Kidney tubule cell (primary cell): ENCODE results near the gene MAP1B.

ENCODE experiments used
- DNase-seq: peaks from one replicate; pipeline ENCODE4 v3.0.0-alpha.2; 2018; ENCODE audit warnings: low spot score

The MAP1B gene

GRCh38 chr5:72194846-72195245, 87.6 kb downstream of the MAP1B start:
- DNase-seq = no peak

DNA sequence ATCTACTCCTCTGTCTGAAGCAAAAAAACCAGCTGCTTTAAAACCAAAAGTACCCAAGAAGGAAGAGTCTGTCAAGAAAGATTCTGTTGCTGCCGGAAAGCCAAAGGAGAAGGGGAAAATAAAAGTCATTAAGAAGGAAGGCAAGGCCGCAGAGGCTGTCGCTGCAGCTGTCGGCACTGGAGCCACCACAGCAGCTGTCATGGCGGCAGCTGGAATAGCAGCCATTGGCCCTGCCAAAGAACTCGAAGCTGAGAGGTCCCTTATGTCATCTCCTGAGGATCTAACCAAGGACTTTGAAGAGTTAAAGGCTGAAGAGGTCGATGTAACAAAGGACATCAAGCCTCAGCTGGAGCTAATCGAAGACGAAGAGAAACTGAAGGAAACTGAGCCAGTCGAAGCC, 88.3 kb downstream of the MAP1B start:
- no peak for DNase-seq

DNA sequence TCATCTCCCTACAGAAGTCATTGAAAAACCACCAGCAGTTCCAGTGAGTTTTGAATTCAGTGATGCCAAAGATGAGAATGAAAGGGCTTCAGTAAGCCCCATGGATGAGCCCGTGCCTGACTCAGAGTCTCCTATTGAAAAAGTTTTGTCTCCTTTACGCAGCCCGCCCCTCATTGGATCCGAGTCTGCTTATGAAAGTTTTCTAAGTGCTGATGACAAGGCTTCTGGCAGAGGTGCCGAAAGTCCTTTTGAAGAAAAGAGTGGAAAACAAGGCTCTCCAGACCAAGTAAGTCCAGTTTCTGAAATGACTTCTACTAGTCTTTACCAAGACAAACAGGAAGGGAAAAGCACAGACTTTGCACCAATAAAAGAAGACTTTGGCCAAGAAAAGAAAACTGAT, 90.1 kb downstream of the MAP1B start:
- no peak for DNase-seq

- DNase-seq = no peak
Observed at GRCh38 chr5:72199681-72200080, 92.4 kb downstream of the MAP1B start.

DNA sequence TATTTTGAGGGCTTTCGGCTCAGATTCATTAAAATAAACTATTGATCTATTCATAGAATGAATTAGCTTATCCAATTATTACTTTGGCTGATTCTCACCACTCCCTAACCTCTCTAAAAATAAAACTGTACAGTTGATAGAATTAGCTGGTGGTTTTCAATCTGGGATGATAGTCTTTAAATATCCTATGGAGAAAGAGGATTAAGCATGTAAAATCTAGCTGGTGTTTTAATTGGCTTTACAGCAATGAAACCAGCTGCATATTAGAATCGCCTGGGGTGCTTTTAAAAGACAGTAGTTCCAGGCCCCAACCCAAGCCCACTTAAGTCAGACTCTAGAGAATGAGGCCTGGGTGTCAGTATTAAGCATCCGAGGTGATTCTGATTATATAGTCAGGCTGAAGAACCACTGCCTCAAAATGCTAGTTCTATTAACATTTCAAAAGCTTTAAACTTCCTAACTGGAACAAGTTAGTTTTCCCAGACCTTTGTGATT, 95.1 kb downstream of the MAP1B start:
- DNase-seq = no peak

- no peak for DNase-seq
Observed at GRCh38 chr5:72203251-72203845, 96.1 kb downstream of the MAP1B start.

GRCh38 chr5:72204946-72205345, 97.7 kb downstream of the MAP1B start:
- DNase-seq = no peak

DNA sequence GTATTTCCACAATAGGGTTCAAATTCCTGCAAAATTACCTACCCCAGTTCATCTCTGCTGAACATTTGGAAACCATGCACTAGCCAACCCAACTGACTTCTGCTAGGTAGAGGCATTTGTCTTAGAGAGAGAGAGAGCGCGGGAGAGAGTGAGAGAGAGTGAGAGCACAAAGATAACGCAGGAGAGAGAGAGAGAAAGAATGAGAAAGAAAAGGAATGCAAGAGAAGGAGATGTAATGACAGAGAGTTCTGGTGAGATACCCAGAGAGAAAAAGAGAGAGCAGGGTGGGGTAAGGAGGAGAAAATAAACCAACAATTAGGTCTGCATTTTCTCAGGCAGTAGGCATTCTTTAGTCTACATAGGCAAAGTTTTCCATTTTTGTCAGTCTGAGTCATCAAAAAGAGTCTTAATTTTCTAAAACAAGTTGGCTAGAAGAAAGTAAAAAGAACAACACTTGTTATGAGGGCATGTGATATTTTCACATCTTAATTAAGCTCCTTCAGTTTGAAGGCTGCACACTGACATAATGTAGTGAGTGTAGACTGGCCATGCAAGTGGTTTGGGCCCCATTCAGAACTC, 98.2 kb downstream of the MAP1B start:
- DNase-seq = no peak

- no peak for DNase-seq
Observed at GRCh38 chr5:72206160-72206559, 98.9 kb downstream of the MAP1B start.

DNA sequence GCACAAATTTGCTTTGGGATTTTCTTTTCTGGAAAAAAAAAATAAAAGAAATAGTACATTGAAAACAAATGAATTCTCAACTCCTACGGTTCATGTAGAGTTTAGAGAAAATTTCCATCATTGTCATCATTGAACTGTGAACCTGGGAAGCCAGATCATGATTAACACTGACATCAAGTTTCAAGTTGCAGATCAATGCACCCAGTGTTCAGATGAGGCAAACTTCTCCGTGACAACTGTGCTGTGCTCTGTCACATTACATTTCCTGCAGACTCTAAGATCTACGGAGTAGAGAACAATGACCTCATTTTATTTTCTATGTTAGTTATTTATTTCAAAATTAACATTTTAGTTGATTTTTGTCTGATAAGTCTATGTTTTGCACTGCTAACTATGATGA, 99.7 kb downstream of the MAP1B start:
- no peak for DNase-seq

DNA sequence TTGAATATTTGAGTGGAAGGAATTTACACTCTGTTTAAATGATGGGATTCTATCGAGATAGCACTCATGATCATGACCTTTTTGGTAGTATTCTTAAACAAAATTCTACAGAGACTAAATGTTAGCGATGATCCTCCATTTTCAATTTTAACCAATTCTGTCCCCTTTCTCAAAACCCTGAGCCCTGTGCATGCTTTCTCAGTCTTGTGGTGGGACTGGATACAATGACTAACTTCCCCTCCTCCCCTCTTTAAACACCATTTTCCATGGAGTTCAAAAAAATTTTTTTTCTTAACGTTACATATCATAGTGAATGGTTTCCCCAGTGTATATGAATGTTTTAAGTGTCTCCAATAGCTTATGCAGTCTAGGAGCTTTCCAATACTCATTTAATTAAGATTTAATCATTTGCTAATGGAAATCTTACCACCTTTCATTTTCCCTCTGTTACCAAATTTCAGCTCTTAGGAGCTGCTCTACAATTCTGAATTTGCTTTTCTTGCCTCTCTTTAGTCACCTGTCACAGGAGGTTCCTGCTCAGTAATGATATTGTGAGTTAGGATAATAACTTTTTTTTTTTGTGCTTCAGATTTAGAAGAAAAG, 101.2 kb downstream of the MAP1B start:
- no peak for DNase-seq

DNA sequence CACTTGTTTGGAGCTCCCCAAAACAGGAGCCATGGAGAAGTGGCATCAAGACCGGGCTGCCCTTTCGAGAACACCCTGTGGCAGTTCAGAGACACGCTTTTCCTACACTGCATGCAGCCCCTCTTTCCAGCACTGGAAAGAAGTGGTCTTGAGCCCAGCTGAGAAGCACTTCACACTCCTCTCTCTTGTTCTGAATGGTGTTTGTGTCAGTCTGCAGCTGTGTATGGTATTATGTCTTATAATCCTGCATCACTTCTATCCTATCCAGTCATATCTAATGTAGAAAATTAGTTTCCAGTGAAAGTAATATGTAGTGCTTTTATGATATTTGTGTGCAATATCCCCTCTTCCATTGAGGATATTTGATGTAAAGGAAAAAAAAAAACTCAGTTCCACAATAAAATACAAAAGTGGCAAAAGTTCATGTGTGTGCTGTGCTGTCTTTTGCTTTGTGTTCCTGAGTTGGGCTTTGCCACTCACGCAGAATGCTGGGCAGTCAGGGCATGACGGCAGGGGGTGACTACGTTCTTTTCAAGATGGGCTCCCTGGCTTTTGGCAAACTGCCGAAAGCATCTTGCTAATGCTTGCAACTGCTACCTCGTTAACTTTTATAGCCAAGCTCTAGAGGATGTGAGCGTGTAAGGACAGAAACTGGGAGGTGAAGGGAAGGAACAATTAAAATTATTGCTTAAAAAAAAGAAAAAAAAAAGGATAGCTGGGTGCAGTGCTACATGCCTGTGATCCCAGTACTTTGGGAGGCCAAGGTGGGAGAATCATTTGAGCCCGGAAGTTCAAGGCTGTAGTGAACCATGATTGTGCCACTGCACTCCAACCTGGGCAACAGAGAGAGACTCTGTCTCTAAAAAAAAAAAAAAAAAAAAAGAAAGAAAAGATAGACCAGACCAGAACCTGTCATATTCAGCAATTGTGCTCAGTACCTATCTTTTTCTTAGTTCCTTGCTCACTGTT, 102.2 kb downstream of the MAP1B start:
- DNase-seq = peak; percentile 60

DNA sequence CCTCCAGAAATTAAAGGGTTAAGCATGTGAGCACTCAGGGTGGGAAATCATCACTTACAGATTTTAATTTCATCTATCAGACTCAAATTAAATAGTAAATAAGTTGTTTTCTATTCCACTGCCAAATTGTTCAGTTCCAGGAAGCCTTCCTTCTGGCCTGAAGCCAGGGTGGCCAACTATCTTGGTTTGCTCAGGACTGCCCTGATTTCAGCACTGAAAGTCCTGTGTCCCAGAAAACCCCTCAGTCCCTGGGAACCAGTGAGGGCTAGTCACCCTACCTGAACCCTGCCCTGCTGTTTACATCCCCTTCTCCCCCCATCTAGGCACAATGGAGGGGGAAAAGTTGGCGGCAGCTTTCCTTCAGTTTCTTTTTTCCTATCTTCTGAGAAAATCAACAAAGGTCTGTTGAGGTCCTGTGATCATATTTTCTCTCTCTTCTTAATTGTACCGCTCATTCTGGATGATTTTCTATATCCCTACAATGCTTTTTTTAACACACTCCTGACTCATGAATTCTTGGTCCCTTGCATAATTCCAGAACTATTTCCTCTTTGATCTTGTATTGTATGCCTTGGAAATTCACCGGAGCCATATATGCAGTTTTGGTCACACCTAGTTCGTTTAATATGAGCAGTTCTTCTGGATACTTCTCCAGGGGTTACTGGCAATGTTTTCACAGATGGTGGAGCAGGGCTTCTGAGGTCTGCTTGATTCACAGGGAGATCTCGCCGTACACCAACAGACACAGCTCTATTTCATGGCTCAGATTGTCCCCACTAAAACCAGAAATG, 103.8 kb downstream of the MAP1B start:
- peak; percentile 85 for DNase-seq

- DNase-seq = no peak
Observed at GRCh38 chr5:72212171-72212570, 104.9 kb downstream of the MAP1B start.

DNA sequence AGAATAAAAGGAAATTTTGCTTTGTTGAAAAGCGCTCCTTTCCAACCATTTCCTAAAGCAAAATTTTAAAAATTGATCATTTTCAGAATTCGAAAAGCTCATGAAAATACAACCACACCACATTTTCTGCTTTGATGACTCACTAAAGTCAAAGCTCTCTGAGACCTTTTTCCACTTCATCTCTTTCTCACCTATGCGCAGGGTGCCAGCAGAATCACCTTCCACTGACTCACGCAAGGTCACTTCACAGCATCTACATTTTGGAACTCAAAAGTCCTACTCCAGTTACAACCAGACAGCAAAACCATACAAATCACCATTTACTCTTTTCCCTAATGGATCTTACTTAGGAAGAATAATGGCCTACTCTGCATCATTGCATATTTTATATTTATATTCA, 106.2 kb downstream of the MAP1B start:
- peak; percentile 25 for DNase-seq

- no peak for DNase-seq
Observed at GRCh38 chr5:72214168-72214567, 106.9 kb downstream of the MAP1B start.

- no peak for DNase-seq
Observed at GRCh38 chr5:72216756-72217155, 109.5 kb downstream of the MAP1B start.

DNA sequence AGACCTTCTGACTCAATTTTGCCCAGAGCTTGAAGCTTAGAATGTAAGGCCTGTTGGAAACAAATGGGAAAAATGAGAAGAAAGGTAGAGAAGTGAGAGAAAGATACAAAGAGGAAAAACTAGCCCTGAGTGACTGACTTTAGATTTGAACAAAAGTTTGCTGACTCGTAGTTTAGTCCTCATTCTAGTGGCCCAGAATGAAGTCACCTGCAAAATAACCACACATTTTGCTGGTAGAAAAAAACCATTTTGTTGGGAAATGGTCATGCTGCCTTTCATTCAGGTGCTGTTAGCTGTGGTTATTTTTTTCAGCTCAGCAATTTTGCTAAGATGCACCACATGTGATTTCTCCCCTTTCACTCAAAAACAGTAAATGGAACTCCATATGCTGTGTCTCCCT, 113.8 kb downstream of the MAP1B start:
- DNase-seq = no peak

GRCh38 chr5:72221541-72221940, 114.3 kb downstream of the MAP1B start:
- no peak for DNase-seq

DNA sequence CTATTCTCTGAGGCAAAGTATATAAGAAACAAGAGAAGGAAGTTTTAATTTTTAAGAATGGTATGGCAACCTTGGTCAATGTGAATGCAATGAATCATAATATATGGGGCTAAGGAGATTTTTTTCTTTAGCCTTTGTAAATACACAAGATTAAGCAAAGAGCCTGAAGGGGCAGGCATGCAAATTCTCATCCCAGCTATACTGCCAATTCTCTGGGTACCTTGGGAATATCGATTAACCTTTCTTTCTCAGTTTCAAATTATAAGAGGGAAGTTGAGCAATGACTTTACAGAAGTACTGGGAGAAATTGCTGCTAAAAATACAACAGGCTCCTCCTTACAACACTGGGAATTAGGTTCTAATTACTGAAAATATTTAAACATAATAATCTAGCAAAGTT, 115.2 kb downstream of the MAP1B start:
- DNase-seq = no peak

DNA sequence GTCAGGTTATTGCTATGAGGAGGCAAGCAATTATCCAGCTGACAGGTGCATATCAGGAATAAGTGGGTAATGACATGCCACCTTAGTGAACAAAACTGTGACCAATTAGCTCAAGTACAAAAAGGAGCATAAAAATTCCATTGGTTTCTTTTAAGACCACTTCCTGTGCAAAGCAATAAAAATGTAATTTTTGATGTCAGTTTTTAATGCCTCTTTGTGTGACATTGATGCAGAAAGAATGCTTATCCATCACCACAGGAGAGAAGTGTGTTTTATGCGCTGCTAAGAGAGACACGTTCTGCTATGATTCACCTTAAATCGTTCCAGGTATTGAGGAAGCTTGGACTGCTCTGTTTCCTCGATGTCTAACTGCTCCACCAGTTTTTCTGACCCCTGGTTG, 116.1 kb downstream of the MAP1B start:
- no peak for DNase-seq

- DNase-seq = no peak
Observed at GRCh38 chr5:72224946-72225463, 117.7 kb downstream of the MAP1B start.
